ENCODE results near the gene SLC12A4.

The SLC12A4 gene

DNA sequence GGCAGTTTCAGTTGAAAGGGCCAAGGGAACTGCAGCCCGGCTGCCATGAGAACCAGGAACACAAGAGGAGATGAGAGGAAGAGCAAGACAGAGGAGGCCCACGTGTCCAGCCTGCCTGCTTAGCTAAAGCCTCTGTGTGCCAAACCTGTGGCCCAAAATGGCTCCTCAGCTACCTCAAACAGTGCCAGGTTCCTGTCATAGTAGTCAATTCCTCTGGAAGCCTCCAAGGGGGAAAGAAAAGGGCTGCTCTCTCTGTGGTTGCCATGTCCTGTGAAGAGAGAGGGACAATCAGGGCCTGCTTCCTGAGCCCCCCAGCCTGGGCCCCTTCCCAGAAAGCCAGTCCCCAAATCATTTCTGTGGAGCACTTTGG, 5.2 kb downstream of the SLC12A4 start:
- no peak for DNase-seq (ENCODE audit: low read depth)

DNA sequence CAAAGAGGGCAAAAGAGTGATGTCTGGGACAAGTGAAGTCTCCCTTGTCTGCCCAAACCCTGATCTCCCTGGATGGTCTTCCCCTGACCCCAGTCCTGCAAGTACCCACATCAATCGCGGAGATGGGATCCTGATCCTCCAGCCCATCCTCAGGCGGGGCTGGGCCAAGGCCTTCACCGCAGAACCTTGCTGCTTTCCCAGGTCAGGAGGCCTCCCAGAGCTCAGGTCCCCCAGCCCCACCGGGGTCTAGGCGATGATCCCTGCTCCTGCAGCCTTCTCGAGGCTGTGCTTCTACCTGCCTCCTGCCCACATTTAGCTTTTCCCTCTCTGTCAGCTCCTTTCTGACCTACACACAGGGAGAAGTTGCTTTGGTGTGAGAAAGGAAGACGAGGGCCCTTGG, 6.3 kb downstream of the SLC12A4 start:
- DNase-seq (ENCODE audit: low read depth): no peak

DNA sequence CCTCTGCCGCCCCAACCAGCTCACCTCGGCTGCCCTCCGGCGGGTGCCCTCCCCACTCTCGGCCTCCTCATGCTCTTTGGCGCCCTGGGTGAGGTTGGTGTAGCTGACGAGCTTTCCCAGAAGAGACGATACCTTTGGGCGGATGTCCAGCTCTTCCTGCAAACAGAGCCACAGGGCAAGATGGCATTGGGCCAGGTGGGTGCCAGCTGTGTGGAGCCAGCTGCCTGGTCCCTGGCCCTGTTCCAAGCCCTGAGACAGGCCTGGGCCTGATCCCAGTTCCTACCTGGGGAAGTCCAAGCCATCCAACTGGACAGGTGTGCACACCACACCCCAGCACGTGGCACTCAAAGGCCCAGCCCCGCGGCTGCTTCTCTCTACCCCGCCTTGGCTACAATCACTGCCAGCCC, 6.9 kb downstream of the SLC12A4 start:
- no peak for DNase-seq (ENCODE audit: low read depth)

DNA sequence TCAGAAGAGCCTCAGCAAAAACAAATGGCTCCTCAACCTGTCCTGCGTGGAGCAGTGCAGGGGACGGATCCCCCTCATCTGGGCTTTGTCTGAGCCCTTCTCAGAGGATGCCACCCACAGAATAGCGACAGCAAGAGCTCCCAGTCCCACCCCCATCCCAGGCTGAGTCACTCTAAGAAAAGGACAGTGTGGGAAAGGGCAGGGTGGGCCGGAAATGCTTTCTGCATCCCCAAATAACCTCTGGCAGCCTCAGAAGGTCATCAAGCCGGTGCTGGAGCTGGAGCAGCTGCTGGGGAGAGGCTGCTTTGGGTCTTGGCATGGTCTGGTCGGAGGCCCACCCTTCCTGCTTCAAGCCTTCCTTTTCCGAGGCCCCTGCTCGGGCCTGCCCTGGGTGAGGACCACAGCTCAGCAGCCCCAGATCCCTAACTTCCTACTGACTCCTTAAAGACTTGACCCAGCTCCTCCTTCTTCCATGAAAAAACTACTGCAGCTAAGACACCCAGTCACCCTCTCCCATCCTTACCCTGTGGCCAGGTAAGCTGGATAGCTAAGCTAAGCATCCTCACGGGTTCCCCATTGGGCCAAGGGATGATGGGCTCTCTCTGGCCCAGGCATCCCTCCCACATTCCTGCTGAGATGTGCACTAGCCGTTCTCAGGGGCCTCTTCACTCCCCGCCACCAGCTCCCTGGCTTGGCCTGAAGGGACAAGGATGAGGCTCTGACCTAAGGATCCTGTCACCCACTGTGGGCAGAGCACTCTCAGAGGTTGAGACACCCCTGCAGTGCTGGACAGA, 8.7 kb downstream of the SLC12A4 start:
- no peak for DNase-seq (ENCODE audit: low read depth)

DNA sequence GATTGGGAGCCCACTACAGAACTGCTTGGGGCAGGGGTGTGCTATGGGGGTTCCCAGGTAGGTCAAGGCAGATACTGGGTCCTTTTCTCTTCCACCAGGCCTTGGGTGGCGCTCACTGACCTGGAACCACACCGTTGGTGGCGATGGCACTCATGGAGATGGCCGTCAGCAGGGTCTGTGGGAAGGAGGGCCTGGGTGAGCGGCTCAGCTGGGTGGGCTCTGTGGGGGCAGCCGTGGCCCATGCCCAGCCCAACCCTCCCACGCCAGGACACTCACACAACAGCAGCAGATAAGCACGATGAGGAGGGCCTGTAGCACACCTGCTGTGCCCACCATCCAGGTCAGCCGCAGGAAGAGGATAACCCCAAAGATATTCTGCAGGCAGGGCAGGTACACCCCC, 10.8 kb downstream of the SLC12A4 start:
- no peak for DNase-seq (ENCODE audit: low read depth)

DNA sequence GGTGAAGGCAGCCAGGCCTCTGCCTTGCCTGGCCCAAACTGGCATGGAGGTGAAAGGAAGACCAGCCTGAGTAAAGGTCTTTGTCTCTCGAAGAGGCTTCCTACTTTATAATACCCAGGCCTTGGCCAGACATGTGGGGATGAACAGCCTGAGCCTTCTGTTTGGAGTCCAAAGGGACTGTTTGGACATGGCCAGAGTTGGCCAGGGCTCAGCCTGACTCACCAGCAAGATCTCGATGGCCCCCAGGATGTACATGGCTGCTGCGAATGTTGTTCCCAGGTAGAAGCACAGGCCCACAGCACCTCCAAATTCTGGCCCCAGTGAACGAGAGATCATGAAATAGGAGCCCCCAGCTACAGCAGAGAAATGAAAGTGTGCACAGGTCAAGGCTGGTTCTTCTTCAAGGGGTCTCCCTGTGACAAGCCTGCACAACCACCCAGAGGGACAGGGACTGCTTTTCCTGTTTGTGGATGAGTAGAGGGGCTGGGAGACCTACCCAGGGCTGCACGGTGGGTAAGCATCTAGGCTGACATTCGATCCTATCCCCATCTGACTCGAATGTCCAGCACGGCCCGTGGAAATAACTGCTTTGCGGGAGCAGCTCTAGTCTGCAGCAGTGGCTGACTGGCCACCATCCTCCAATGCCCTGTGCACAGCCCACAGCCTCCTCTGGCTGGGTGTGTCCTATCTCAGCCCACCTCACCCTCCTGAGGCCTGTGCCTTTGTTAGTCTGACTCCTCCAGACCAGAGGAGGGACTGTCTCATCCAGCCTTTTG, 13.8 kb downstream of the SLC12A4 start:
- DNase-seq (ENCODE audit: low read depth): no peak

DNA sequence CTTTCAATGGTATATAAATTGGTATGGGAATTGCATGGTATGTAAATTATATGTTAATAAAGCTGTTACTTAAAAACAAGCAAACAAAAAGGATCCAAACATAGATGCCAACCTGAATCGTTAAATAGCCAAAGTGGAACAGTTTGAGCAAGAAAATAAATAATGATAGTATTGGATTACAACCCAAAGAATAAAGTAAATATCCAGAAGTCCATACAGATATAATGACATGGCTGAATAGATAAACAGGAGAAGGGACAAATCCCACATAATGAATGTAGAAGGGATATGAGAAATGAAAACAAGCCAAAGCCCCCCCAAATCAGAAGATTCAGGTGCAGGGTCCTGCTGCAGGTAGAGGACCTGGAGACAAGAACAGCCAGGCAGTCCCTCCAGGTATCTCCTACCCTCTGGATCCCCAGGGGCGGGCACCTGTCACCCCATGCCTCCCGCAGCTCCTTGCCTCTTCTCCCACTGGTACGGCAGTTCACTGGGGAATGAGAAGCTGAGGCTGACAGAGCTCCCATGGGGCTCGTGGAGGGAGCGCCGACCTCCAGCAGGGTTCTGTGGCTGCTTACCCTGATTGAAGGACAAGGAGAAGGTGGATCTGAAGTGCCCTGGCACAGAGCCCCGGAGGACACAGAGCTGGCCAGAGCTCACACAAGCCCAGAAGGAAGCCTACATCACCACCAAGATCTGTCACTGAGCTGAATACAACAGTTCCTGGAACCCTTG, 14.6 kb downstream of the SLC12A4 start:
- no peak for DNase-seq (ENCODE audit: low read depth)

DNA sequence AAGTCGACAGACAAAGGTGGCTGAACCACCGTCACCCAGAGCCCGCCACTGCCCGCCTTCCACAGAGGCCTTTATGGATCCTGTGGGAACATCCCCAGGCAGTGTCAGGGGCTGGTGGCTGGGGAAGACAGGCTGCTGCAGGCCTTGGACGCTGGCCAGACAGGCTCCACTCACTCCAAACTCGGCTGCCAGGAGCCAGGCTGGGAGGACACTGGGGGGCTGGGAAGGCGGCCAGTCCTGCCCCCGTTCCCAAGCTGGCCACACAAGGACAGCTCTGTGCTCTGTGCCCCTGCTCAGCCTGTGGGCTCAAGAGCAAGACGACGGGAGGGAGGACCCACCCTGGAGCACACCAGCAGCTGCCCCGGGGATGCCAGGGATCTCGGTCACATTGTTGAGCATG, 17.0 kb downstream of the SLC12A4 start:
- DNase-seq (ENCODE audit: low read depth): no peak

DNA sequence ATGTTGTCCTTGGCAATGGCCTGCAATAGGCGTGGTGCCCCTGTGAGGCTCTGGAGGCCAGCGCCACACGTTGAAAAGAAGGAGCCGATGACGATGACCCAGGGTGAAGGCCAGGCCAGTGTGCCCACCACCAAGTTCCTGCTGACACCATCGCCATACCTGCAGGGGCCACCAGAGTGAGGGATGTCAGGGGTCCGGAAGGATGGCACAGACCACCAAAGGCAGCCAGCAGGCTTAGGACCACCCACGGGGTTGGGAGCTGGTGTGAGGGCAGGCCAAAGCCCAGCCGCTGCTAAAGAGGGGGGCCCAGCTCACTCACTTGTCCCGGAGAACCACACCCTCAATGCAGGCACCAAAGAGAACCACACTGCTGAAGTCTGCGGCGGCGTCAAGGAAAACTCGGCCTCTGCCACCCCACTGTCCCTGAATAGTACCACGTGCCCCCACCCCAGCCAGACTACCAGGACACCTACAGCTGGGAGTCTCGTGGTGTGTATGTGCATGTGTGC, 18.0 kb downstream of the SLC12A4 start:
- DNase-seq (ENCODE audit: low read depth): no peak

DNA sequence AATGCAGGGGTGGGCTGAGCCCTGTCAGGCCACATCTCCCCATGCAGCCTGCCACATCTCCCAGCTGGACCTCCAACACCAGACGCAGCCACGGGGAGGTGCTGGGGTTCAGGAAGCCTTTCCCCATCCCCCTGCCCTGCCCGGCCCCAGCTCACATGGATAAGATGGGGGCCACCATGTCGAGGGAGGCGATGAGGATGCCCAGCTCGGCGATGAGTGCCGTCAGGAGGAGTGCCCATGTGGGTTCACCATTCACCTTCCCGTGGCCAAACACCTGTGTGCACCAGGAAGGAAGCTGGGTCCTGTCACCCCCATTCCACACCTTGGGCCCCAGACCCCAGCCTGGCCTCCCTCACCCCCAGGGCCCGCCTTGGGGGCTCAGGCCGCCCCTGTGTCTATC, 18.8 kb downstream of the SLC12A4 start:
- DNase-seq (ENCODE audit: low read depth): no peak

DNA sequence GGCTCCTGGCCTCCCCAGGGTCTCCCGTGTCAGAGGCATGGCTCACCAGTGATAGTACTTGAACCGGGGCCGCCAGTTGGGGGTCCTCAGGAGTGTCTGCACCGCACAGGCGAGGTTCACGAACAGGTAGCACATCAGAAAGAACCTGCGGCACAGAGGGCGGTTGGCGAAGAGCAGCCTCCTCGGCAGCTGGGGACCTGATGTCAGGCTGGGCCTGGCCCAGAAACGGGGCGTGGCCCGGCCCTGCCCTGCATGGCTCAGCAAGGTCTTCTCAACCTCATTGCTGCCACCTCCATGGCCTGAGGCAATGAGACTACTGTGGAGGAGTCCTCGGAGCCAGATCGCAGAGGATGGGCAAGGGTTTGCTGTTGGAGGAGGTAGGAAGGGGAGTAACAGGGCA, 20.4 kb downstream of the SLC12A4 start:
- no peak for DNase-seq (ENCODE audit: low read depth)

DNA sequence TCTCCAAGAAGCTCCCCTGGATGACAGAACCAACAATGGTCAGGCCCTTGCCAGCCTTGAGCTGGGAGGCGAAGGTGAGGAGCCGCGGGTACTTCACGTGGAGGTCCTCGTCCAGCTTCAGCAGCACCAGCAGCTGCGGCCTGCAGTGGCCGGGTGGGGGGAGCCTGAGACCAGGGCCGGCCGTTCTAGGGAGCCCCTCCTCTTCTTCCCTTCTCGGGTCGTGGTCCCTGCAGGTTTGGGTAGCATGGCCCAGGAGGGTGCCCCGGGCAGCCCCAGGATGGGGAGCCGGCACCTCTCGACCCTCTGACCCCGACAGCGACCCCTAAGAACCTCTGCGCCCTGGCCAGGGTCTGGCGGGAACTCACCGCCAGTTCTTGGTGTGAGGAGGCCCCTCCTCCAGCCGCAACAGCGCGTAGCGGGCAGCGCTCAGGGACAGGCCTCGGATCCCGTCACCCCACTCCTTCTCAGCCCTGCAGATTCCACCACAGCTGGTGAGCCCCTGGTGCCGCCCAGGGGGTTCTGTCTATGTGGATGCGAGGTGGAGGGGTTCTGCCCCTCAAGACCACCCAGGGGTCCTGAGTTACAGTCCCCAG, 21.4 kb downstream of the SLC12A4 start:
- no peak for DNase-seq (ENCODE audit: low read depth)

DNA sequence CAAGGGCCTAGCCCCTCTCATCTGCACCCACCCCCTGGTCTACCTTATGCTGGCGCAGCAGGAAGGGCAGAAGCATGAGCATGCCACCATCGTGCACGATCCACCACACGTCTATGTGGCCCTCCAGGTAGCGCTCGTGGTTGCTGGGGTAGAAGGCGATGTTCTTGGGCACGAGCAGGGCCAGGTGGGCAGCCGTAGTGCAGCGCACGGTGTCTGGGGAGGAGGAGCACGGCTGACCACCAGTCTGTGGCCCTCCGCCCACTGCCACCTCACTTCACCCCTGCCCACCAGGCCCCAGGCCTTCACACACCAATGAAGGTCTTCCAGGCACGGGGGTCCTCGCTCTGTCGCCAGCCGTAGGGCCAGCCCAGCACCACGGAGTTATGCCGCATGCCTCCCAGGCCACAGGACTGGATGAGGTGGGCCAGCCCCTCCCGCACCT, 22.3 kb downstream of the SLC12A4 start:
- no peak for DNase-seq (ENCODE audit: low read depth)

DNA sequence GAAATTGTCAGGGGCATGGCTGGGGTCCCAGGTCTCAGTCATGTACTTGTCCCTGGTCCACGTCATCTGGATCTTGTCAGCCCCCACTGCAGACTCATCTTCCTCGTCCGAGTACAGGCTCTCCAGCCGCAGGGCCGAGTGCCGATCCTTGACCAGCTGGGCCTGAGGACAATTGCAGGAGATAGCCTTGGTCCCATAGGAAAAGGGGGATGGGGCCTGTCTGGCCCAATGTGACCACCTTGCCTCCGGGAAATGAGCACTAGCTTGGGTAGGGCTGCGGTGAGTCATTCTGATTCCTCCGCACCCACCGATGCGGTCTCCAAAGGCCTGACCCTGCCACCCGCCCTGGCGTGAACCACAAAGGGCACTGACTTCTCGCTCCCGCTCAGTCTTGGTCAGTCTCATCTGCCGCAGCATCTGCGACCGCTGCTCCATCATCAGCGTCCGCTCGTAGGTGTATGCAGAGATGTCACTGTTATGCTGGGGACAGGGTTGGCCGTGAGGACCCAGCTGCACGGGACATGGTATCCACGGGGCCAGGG, 23.0 kb downstream of the SLC12A4 start:
- DNase-seq (ENCODE audit: low read depth): no peak

DNA sequence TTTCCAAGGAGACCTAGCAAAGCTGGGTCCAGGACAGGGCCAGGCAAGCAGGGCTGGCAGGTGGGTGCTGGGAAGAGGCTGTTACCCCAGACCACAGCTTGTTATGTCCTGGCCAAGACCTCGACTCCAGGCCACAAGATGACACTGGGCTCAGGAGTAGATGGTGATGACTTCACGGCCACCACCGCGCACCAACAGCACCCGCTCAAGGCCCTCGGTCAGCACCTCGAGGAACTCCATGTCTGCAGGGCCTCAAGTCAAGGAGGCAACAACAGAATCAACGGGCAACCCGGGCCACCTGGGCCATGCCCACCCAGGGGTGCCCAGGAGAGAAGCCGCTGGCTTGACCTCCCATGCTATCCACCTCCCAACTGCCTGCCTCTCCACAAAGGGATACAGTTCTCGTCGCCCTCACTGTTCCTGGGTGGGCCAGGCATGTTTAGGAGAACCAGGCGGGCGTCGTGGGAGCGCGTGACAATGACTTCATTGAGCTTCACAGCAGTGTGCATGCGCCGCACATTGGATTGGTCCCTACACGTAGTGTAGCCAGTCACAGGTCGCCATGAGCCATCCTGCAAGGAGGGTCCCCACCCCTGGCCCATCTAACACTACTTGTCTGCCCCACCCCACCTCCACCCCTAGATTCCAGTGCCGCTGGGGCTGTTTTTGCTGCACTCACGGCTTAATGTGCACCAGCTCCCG, 23.6 kb downstream of the SLC12A4 start:
- DNase-seq (ENCODE audit: low read depth): no peak

DNA sequence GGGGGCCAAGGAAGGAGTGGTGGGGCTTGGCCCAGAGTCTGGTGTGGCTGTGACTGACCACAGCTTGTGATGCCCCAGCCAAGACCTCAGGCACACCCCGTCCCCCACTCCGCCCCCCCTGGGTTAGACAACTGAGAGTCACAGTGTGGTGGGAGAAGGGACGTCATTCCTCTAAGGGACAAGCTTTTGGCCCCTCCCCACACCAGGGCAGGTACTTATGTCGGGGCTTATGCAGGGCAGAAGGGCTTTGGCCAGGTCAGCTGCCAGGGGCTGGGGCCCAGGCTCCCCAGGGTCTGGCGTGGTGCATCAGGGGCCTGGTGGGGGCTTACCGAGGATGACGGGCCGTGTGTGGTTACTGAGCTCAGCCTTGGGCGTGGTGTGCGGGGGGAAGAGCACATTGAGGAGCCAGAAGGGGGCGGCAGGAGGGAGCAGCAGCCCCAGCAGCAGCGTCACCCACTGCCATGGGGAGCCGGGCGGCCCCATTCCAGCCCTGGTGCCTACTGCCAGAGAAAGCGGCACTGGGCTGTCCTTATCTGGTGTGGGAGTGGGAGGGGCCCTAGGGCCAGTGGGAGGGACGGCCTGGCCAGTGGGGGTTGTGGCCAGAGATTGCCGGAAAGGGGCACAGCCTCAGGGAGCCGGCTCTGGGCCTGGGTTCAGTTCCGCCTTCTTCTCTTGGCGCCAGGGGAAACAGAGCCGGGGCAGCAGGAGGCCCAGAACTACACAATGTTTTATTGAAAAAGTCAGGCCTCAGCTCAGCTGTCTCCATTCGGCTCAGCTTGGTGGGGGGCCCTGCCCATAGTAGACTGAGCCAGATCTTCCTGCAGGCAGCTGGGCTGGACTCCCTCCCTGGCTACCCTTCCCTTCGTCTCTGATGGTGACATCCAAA, 24.6 kb downstream of the SLC12A4 start, which contains the start of gene LCAT:
Gene LCAT (minus strand): TSS at position 502 of the 886 bp plus-strand sequence. CDS start 19 bp downstream, at position 483.
- DNase-seq (ENCODE audit: low read depth): no peak

DNA sequence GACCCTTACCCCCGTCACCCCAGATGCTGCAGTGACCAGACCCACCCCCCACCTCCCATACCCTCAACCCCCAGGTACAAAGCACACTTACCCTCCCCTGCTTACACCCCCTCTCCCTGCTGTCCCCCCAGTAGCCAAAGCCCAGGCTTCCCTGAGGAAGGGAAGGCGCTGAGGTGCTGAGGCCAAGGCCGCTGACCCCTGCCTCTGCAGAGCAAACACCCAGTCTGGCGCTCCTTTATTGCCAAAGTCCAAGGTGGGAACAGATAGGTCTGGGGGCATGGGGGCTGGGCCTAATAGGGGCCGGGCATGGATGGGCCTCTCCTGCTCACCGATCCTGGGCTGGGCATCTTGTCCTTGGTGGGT, 25.2 kb downstream of the SLC12A4 start:
- DNase-seq (ENCODE audit: low read depth): no peak

DNA sequence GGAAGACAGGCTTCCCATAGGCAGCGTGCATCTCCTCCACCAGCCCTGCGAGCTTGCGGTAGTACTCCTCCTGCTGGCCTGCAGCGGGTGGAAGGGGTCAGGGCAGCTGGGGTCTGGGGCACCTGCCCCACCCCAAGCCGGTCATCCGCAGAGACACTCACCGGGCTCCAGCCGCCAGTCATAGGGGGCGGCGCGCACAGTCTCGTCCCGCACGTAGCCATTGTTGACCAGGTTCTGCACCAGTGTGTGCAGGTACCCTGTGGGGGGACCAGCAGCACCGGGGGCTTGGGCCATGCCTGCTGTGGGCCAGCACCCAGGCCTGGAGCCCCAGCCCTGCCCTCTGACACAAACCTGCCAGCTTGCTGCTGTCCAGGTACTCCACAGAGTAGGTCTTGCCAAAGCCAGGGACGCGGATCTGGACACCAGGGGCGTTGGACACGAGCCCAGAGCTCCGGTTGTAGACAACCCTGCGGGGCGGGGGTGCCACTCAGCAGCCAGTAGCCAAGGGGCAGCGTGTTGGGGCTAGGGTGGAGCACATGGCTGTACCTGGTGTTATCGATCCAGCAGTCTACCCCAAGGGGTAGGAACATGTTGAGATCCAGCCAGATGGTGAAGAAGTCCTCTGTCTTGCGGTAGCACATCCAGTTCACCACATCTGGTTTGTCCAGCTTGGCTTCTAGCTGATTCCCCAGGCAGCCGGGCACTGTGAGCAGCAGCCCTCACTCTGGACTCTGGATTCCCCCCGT, 25.8 kb downstream of the SLC12A4 start:
- no peak for DNase-seq (ENCODE audit: low read depth)

DNA sequence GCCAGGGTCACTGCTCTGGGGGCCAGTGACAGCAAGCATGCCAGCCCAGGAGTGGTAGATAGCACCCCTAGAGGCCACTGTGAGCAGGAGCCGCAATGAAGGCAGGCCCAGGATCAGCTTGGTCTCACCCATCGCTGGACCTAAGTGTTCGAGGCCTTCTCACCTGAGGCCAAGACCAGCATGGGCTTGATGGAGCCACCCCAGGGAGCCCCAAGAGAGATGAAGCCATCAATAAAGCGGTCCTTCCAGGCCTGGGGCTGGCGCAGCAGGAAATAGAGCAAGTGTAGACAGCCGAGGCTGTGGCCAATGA, 26.3 kb downstream of the SLC12A4 start:
- DNase-seq (ENCODE audit: low read depth): no peak
